ENCODE data around the gene PPTC7. TPM values are rescaled to one million over a fixed set of nuclear protein-coding genes. Genes with fewer than 3 reads are reported as not detected.
"Not testable (repeated sequence)": the region's sequence is repeated elsewhere in the genome, so short reads cannot be mapped to it uniquely, and the experiment has no call there.

Gene PPTC7
- total RNA-seq, 2 experiments from 2014 or later, result 43.1 to 44.5 TPM

GRCh38 chr12:110597885-110598284 lies 14.8 kb upstream of the PPTC7 start:
- intact Hi-C loops (cut with micrococcal nuclease), result no loop called here
- DNase-seq (no peak), ATAC-seq (no peak)
- peaks cover 4% of the 10 kb centered on the region for H3K4me1 Mint-ChIP-seq (ENCODE audit: low read depth)
- H3K36me3 Mint-ChIP-seq (ENCODE audit: low read depth), result no peaks in the 10 kb centered on the region
- H3K27ac Mint-ChIP-seq, result no peak overlapping the region
- CTCF ChIA-PET, result interaction anchor here (1.2 to 8.3 kb wide), 4 partner anchors 13 to 85 kb away, joined by 3 to 171 read pairs (median 12); no protein-coding TSS in a partner anchor
- no peak for TF ChIP-seq CTCF (IDR thresholded peaks at IDR 0.05)
- POLR2A ChIA-PET, result interaction anchor here (1.5 kb wide), 1 partner anchor 48 kb away, joined by 5 read pairs; no protein-coding TSS in a partner anchor
- no peaks in the 10 kb centered on the region for H3K27me3 Mint-ChIP-seq
- no peak overlapping the region for H3K4me3 Mint-ChIP-seq
- no peaks in the 10 kb centered on the region for H3K9me3 Mint-ChIP-seq

GRCh38 chr12:110592919-110593318 lies 9.8 kb upstream of the PPTC7 start:
- intact Hi-C loops (cut with micrococcal nuclease); H3K4me3 Mint-ChIP-seq; H3K27me3 Mint-ChIP-seq; H3K9me3 Mint-ChIP-seq; H3K27ac Mint-ChIP-seq; DNase-seq; ATAC-seq; H3K36me3 Mint-ChIP-seq (ENCODE audit: low read depth): not testable (repeated sequence)
- ChIA-PET POLR2A (interaction anchor here (1.6 kb wide), 1 partner anchor 8 kb away, joined by 5 read pairs; no protein-coding TSS in a partner anchor), CTCF (interaction anchor here (0.9 to 7.2 kb wide), 4 partner anchors 10 to 296 kb away, joined by 3 to 61 read pairs (median 14); no protein-coding TSS in a partner anchor)
- peaks cover 10% of the 10 kb centered on the region for H3K4me1 Mint-ChIP-seq (ENCODE audit: low read depth)

GRCh38 chr12:110592078-110592477 lies 9.0 kb upstream of the PPTC7 start:
- H3K4me3 Mint-ChIP-seq, result no peak overlapping the region
- no peaks in the 10 kb centered on the region for H3K36me3 Mint-ChIP-seq (ENCODE audit: low read depth)
- no peak overlapping the region for H3K27ac Mint-ChIP-seq
- intact Hi-C loops (cut with micrococcal nuclease), result no loop called here
- H3K27me3 Mint-ChIP-seq, result no peaks in the 10 kb centered on the region
- ATAC-seq (no peak), DNase-seq (no peak)
- ChIA-PET CTCF (interaction anchor here (0.7 to 7.2 kb wide), 5 partner anchors 10 to 296 kb away, joined by 3 to 61 read pairs (median 4); no protein-coding TSS in a partner anchor), POLR2A (interaction anchor here (1.3 kb wide), 1 partner anchor 13 kb away, joined by 4 read pairs; no protein-coding TSS in a partner anchor)
- no peaks in the 10 kb centered on the region for H3K9me3 Mint-ChIP-seq
- no peak for TF ChIP-seq CTCF (IDR thresholded peaks at IDR 0.05)
- peaks cover 10% of the 10 kb centered on the region for H3K4me1 Mint-ChIP-seq (ENCODE audit: low read depth)

GRCh38 chr12:110591451-110592051 lies 8.4 kb upstream of the PPTC7 start:
- Mint-ChIP-seq H3K9me3 (no peaks in the 10 kb centered on the region), H3K27me3 (no peaks in the 10 kb centered on the region), H3K27ac (peak overlapping the region; percentile 40), H3K4me1 (ENCODE audit: low read depth) (peaks cover 10% of the 10 kb centered on the region), H3K36me3 (ENCODE audit: low read depth) (no peaks in the 10 kb centered on the region), H3K4me3 (no peak overlapping the region)
- ATAC-seq (no peak), DNase-seq (no peak)
- ChIA-PET POLR2A (interaction anchor here (0.6 to 1.3 kb wide), 6 partner anchors 12 to 544 kb away, joined by 3 to 6 read pairs (median 4); partner anchors contain the start of genes FAM216A, GPN3, RAD9B and VPS29), CTCF (interaction anchor here (0.6 to 7.2 kb wide), 8 partner anchors 11 to 141 kb away, joined by 3 to 61 read pairs (median 4); partner anchors contain the start of genes ARPC3 and FAM216A)
- intact Hi-C loops (cut with micrococcal nuclease), result no loop called here
- no peak for TF ChIP-seq CTCF (IDR thresholded peaks at IDR 0.05)

- DNase-seq (no peak), ATAC-seq (peak; percentile 79)
- peaks cover 12% of the 10 kb centered on the region for H3K4me1 Mint-ChIP-seq (ENCODE audit: low read depth)
- CTCF ChIA-PET, result interaction anchor here (0.9 to 7.2 kb wide), 7 partner anchors 12 to 297 kb away, joined by 3 to 61 read pairs (median 6); partner anchors contain the start of genes ARPC3 and FAM216A
- no peaks in the 10 kb centered on the region for H3K36me3 Mint-ChIP-seq (ENCODE audit: low read depth)
- intact Hi-C loops (cut with micrococcal nuclease), result no loop called here
- peak overlapping the region; percentile 66 for H3K27ac Mint-ChIP-seq
- POLR2A ChIA-PET, result interaction anchor here (0.6 to 1.4 kb wide), 7 partner anchors 12 to 543 kb away, joined by 3 to 6 read pairs (median 4); partner anchors contain the start of genes FAM216A, GPN3, RAD9B and VPS29
- no peak overlapping the region for H3K4me3 Mint-ChIP-seq
- TF ChIP-seq CTCF (IDR thresholded peaks at IDR 0.05), result no peak
- H3K9me3 Mint-ChIP-seq, result no peaks in the 10 kb centered on the region
- H3K27me3 Mint-ChIP-seq, result no peaks in the 10 kb centered on the region
Measured at GRCh38 chr12:110590806-110591326, 7.7 kb upstream of the PPTC7 start.

Data from activated CD8-positive, alpha-beta T cell treated with anti-CD3 and anti-CD28 coated beads for 36 hours (primary cell).